Tibial nerve (tissue), 3 donors: ENCODE data around the gene CRYL1.

Experiments used
- POLR2A ChIP-seq, 2 donors: fragments of 450-650 bp; IDR thresholded peaks; one replicate each; pipeline ENCODE4 v1.6.1; 2017; ENCODE audit warnings: antibody characterized with exemption in 2 of 2, mild to moderate bottlenecking in 2 of 2, moderate library complexity in 2 of 2
- TF ChIP-seq, protein P1 (sequence below), 5 experiments: fragments of 200-600 bp in 3 of 5; fragments of 450-650 bp in 2 of 5; sonication (generic) in 3 of 5; IDR thresholded peaks; one replicate each; pipeline ENCODE4 v1.5.1; 2016 to 2019; ENCODE audit warnings: antibody characterized with exemption in 5 of 5, mild to moderate bottlenecking in 3 of 5, moderate library complexity in 2 of 5

DNA sequence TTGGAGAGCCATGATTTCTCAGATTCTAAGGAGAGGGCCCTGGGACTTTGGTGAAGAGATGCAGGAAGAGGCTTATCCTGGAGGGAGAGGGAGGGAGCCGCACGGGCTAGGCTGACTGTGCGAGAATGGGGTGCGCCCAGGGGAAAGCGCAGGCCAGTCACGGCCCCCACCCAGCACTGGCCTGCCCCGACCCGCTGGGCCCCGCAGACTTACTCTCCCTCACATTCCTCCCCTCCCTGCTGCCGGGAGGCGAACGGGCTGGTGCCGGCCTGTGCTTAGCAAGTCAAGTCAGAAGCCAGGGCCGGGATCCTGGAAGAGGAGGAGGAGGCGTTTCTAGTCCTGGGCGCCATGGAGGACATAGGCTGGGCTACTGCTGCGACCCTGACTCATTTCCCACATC lies 120.0 kb downstream of the CRYL1 start:
- TF ChIP-seq, protein P1, sequence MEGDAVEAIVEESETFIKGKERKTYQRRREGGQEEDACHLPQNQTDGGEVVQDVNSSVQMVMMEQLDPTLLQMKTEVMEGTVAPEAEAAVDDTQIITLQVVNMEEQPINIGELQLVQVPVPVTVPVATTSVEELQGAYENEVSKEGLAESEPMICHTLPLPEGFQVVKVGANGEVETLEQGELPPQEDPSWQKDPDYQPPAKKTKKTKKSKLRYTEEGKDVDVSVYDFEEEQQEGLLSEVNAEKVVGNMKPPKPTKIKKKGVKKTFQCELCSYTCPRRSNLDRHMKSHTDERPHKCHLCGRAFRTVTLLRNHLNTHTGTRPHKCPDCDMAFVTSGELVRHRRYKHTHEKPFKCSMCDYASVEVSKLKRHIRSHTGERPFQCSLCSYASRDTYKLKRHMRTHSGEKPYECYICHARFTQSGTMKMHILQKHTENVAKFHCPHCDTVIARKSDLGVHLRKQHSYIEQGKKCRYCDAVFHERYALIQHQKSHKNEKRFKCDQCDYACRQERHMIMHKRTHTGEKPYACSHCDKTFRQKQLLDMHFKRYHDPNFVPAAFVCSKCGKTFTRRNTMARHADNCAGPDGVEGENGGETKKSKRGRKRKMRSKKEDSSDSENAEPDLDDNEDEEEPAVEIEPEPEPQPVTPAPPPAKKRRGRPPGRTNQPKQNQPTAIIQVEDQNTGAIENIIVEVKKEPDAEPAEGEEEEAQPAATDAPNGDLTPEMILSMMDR (IDR thresholded peaks at IDR 0.05), result no peak
- no peak for TF ChIP-seq POLR2A (IDR thresholded peaks at IDR 0.05)
